Measurements from ENCODE around the gene GSC2.

DNA sequence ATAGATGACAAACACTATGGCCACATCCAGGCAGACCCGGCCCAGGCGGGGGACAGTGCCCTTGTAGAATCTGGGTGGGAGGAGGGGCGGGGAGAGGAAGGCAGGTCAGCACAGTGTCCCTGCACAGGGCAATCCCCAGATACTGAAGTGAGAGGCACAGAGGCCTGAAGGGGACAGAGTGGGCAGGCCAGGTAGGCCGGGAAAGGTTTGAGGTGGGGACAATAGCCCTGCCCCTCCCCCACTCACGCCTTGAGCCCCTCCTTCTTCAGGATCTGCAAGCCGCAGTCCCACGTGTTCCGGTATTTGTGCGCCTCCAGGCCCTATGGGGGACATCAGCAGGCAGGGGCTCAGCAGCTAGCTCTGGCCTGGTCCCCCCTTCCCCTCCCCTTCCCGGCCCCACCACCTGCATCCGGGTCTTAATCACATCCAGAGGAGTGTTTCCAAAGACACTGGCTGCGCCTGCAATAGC, 26.1 kb upstream of the GSC2 start:
- TF ChIP-seq, protein P1, sequence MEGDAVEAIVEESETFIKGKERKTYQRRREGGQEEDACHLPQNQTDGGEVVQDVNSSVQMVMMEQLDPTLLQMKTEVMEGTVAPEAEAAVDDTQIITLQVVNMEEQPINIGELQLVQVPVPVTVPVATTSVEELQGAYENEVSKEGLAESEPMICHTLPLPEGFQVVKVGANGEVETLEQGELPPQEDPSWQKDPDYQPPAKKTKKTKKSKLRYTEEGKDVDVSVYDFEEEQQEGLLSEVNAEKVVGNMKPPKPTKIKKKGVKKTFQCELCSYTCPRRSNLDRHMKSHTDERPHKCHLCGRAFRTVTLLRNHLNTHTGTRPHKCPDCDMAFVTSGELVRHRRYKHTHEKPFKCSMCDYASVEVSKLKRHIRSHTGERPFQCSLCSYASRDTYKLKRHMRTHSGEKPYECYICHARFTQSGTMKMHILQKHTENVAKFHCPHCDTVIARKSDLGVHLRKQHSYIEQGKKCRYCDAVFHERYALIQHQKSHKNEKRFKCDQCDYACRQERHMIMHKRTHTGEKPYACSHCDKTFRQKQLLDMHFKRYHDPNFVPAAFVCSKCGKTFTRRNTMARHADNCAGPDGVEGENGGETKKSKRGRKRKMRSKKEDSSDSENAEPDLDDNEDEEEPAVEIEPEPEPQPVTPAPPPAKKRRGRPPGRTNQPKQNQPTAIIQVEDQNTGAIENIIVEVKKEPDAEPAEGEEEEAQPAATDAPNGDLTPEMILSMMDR (IDR thresholded peaks at IDR 0.05): no peak
- TF ChIP-seq EZH2phosphoT487 (IDR thresholded peaks at IDR 0.05): no peak
- TF ChIP-seq EZH2 (IDR thresholded peaks at IDR 0.05): no peak

Measured in neural progenitor cell (in vitro differentiated cells).